Effector memory CD4-positive, alpha-beta T cell (primary cell): ENCODE results near the gene C9orf152.
"Not testable (repeated sequence)": the region's sequence is repeated elsewhere in the genome, so short reads cannot be mapped to it uniquely, and the experiment has no call there.

ENCODE experiments used
- DNase-seq, 3 donors: peaks; one replicate each; pipeline ENCODE4 v3.0.0-alpha.2; 2020
- H3K27ac ChIP-seq: 2 replicates; pipeline ENCODE4 v1.7.0; 2013; ENCODE audit warnings: mild to moderate bottlenecking, low read length, moderate library complexity; ENCODE audit not compliant: insufficient read depth, poor library complexity, severe bottlenecking
- H3K27me3 ChIP-seq: replicated peaks from 2 replicates; pipeline ENCODE4 v1.7.0; 2013; ENCODE audit warnings: mild to moderate bottlenecking, low read length; ENCODE audit not compliant: insufficient read depth, control insufficient read depth, poor library complexity, severe bottlenecking
- H3K36me3 ChIP-seq: 2 replicates; pipeline ENCODE4 v1.7.0; 2013; ENCODE audit warnings: mild to moderate bottlenecking, low read length, moderate library complexity; ENCODE audit not compliant: control insufficient read depth, insufficient read depth
- H3K4me1 ChIP-seq: 2 replicates; pipeline ENCODE4 v1.7.0; 2013; ENCODE audit warnings: low read length, mild to moderate bottlenecking; ENCODE audit not compliant: control insufficient read depth, insufficient read depth, poor library complexity, severe bottlenecking
- H3K4me3 ChIP-seq: 2 replicates; pipeline ENCODE4 v1.7.0; 2013; ENCODE audit warnings: low read length, low read depth, mild to moderate bottlenecking; ENCODE audit not compliant: insufficient read depth, poor library complexity, severe bottlenecking
- H3K9me3 ChIP-seq: 2 replicates; pipeline ENCODE4 v1.7.0; 2013; ENCODE audit warnings: mild to moderate bottlenecking, low read length, moderate library complexity; ENCODE audit not compliant: control insufficient read depth

The C9orf152 gene

GRCh38 chr9:110197330-110198187 lies 10.4 kb downstream of the C9orf152 start:
- Histone ChIP-seq H3K4me3 (no peak overlapping the region), H3K4me1 (no peaks in the 10 kb centered on the region), H3K9me3 (no peaks in the 10 kb centered on the region), H3K36me3 (no peaks in the 10 kb centered on the region), H3K27me3 (no peaks in the 10 kb centered on the region), H3K27ac (no peak overlapping the region)
- DNase-seq = no peak

GRCh38 chr9:110196084-110196499 lies 11.9 kb downstream of the C9orf152 start:
- not testable (repeated sequence) for H3K4me1 ChIP-seq, H3K36me3 ChIP-seq, H3K27ac ChIP-seq, H3K27me3 ChIP-seq, DNase-seq, H3K4me3 ChIP-seq, H3K9me3 ChIP-seq

GRCh38 chr9:110192531-110193261 lies 15.3 kb downstream of the C9orf152 start:
- Histone ChIP-seq H3K9me3 (no peaks in the 10 kb centered on the region), H3K4me3 (no peak overlapping the region), H3K27ac (no peak overlapping the region), H3K36me3 (no peaks in the 10 kb centered on the region), H3K27me3 (no peaks in the 10 kb centered on the region), H3K4me1 (no peaks in the 10 kb centered on the region)
- no peak for DNase-seq

GRCh38 chr9:110191615-110192014 lies 16.3 kb downstream of the C9orf152 start:
- H3K4me3 ChIP-seq = no peak overlapping the region
- no peaks in the 10 kb centered on the region for H3K27me3 ChIP-seq
- no peak overlapping the region for H3K27ac ChIP-seq
- H3K4me1 ChIP-seq = no peaks in the 10 kb centered on the region
- no peaks in the 10 kb centered on the region for H3K9me3 ChIP-seq
- H3K36me3 ChIP-seq = no peaks in the 10 kb centered on the region
- DNase-seq = no peak

- DNase-seq = no peak
- no peaks in the 10 kb centered on the region for H3K9me3 ChIP-seq
- no peak overlapping the region for H3K27ac ChIP-seq
- H3K4me3 ChIP-seq = no peak overlapping the region
- no peaks in the 10 kb centered on the region for H3K27me3 ChIP-seq
- no peaks in the 10 kb centered on the region for H3K4me1 ChIP-seq
- no peaks in the 10 kb centered on the region for H3K36me3 ChIP-seq
Measured at GRCh38 chr9:110189559-110190320, 18.2 kb downstream of the C9orf152 start.

- Histone ChIP-seq H3K27ac (no peak overlapping the region), H3K36me3 (no peaks in the 10 kb centered on the region), H3K9me3 (no peaks in the 10 kb centered on the region), H3K4me1 (no peaks in the 10 kb centered on the region), H3K27me3 (no peaks in the 10 kb centered on the region), H3K4me3 (no peak overlapping the region)
- DNase-seq = no peak
Measured at GRCh38 chr9:110188991-110189390, 19.0 kb downstream of the C9orf152 start.

GRCh38 chr9:110188101-110188500 lies 19.9 kb downstream of the C9orf152 start:
- DNase-seq = no peak
- Histone ChIP-seq H3K27me3 (no peaks in the 10 kb centered on the region), H3K4me1 (no peaks in the 10 kb centered on the region), H3K27ac (no peak overlapping the region), H3K9me3 (no peaks in the 10 kb centered on the region), H3K4me3 (no peak overlapping the region), H3K36me3 (no peaks in the 10 kb centered on the region)

GRCh38 chr9:110187126-110187525 lies 20.8 kb downstream of the C9orf152 start:
- Histone ChIP-seq H3K27ac (no peak overlapping the region), H3K4me1 (no peaks in the 10 kb centered on the region), H3K9me3 (no peaks in the 10 kb centered on the region), H3K36me3 (no peaks in the 10 kb centered on the region), H3K27me3 (no peaks in the 10 kb centered on the region), H3K4me3 (no peak overlapping the region)
- DNase-seq = no peak

- no peak for DNase-seq
- no peak overlapping the region for H3K27ac ChIP-seq
- no peaks in the 10 kb centered on the region for H3K9me3 ChIP-seq
- H3K4me1 ChIP-seq = no peaks in the 10 kb centered on the region
- H3K4me3 ChIP-seq = no peak overlapping the region
- H3K36me3 ChIP-seq = no peaks in the 10 kb centered on the region
- no peaks in the 10 kb centered on the region for H3K27me3 ChIP-seq
Measured at GRCh38 chr9:110186254-110186653, 21.7 kb downstream of the C9orf152 start.
